Panc1 (cell line): ENCODE results near the gene RNU1-2. TPM values are rescaled to one million over a fixed set of nuclear protein-coding genes. Genes with fewer than 3 reads are reported as not detected.
"Not testable (repeated sequence)": the region's sequence is repeated elsewhere in the genome, so short reads cannot be mapped to it uniquely, and the experiment has no call there.

Experiments used
- ATAC-seq: fragments of 200-7000 bp; cut with Tn5 transposase; 2 replicates; pipeline ENCODE4 v1.9.1; 2020; ENCODE audit warnings: mild to moderate bottlenecking, moderate library complexity
- BruUV-seq: library from RNA; stranded (reverse); fragments of 400-500 nt; replicated peaks from 2 replicates; lab custom pipeline; 2021; lab: Mats Ljungman, UMichigan
- CTCF ChIA-PET: fragments of 300-600 bp; sonication (Branson Sonifier 250); formaldehyde crosslinking; loops from one replicate; lab custom pipeline; 2022; ENCODE audit warnings: antibody characterized with exemption; lab: Charles Lee
- POLR2A ChIA-PET: fragments of 300-600 bp; sonication (Branson Sonifier 250); formaldehyde crosslinking; loops from one replicate; lab custom pipeline; 2022; ENCODE audit warnings: antibody characterized with exemption; lab: Charles Lee
- DNase-seq: peaks from one replicate; pipeline ENCODE4 v3.0.0-alpha.2; 2010; ENCODE audit warnings: low read depth, low spot score
- H3K27ac ChIP-seq: 2 replicates; pipeline ENCODE4 v1.5.1; 2011; ENCODE audit warnings: mild to moderate bottlenecking, low read length, inconsistent platforms
- H3K27me3 ChIP-seq: fragments of 200-500 bp; sonication (Bioruptor generic); 2 replicates; pipeline ENCODE4 v1.6.0; 2014; ENCODE audit warnings: low read length, inconsistent platforms; ENCODE audit not compliant: control insufficient read depth, insufficient read depth
- H3K36me3 ChIP-seq: fragments of 200-500 bp; sonication (Bioruptor generic); 2 replicates; pipeline ENCODE4 v1.5.1; 2014; ENCODE audit warnings: inconsistent platforms, mild to moderate bottlenecking, low read length, moderate library complexity; ENCODE audit not compliant: control insufficient read depth, insufficient read depth
- H3K4me1 ChIP-seq: 2 replicates; pipeline ENCODE4 v1.5.1; 2011; ENCODE audit warnings: inconsistent platforms, mild to moderate bottlenecking, low read length, moderate library complexity; ENCODE audit not compliant: control insufficient read depth, insufficient read depth
- H3K4me3 ChIP-seq, 2 experiments: 2 replicates each; pipeline ENCODE4 v1.5.1; 2011 to 2012; ENCODE audit warnings: low read depth in 2 of 2, low read length in 2 of 2, mild to moderate bottlenecking in 2 of 2, inconsistent platforms in 1 of 2, moderate library complexity in 1 of 2
- H3K9me3 ChIP-seq: fragments of 200-500 bp; sonication (Bioruptor generic); 2 replicates; pipeline ENCODE4 v1.5.1; 2014; ENCODE audit warnings: low read depth, mild to moderate bottlenecking, inconsistent platforms, low read length, moderate library complexity; ENCODE audit not compliant: control insufficient read depth, insufficient read depth
- in situ Hi-C: cut with HindIII; loops from 2 replicates; pipeline ENCODE4 v1.10.0; 2016; ENCODE audit warnings: low sequenced_read_pairs, low pct_unique_long_range_greater_than_20kb
- intact Hi-C: fragments of 100-400 bp; cut with micrococcal nuclease; formaldehyde crosslinking; loops from one replicate; pipeline ENCODE4 v1.10.0; 2022; ENCODE audit not compliant: unreplicated experiment
- total RNA-seq: library from RNA; stranded (reverse); gene quantifications from one replicate; pipeline ENCODE4 v1.2.1, GENCODE V29; 2021; ENCODE audit not compliant: unreplicated experiment

The RNU1-2 gene
- total RNA-seq, 1 experiment from 2014 or later, result 1,290 TPM

DNA sequence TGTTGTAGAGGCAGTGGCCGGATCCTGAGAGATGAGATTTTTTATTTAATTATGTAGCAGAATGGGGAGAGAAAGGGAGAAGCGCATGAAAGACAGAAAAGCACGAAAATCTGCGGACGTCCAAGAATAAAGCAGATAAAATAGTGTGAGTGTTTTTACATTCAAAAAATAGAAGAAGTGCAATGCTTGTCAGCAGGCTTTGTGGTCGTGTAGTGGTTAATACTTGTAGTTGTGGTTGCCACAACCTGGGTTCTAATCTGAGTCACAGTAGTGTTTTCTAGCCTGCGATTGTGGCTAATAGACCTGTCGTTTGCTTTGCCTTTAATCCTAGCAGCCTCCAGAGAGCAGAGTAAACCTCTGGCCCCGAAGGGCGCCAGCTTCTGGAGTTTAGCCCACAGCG is 32.8 kb upstream of the RNU1-2 start:
- H3K9me3 ChIP-seq, H3K27me3 ChIP-seq, H3K4me1 ChIP-seq, H3K27ac ChIP-seq, H3K4me3 ChIP-seq, CTCF ChIA-PET, BruUV-seq, H3K36me3 ChIP-seq, in situ Hi-C loops, intact Hi-C loops, POLR2A ChIA-PET, ATAC-seq, DNase-seq: not testable (repeated sequence)

DNA sequence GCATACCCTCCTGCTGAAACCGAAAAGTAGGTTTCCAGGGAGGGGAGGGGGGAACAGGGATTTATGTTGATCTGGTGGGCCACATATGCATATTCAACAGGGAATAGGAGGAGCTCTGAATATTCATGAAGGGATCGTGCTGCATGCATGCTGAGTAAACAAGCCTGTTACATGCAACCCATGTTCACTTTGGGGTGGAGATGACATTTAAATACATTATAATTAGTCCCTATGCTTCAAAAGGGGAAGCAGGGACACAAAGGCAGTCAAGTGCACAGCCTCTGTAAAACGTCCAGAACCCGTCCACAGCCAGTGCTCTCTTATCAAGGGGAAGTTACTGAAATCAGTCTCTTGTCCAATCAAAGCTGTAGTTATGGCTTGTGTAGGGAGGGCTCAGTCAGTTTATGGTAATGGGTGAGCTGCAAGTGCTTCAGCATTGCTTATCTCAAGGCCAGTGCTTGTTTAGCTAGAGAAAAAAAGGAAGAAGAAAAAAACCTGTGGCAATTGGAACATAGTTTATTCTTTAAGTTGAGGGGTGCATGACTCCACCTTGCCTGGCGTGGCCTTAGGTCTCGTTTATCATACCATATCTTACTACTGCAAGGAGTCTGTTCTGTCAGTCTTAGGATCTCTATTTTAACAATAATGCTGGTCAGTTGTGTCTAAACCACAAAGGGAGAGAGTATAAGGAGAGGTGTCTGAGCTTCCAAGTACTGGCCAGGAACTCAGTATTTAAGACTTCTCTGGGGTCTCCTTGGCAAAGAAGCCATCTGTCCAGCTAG is 28.7 kb upstream of the RNU1-2 start:
- in situ Hi-C loops, H3K36me3 ChIP-seq, POLR2A ChIA-PET, ATAC-seq, BruUV-seq, DNase-seq, H3K4me3 ChIP-seq, H3K27me3 ChIP-seq, intact Hi-C loops, H3K9me3 ChIP-seq, H3K27ac ChIP-seq, H3K4me1 ChIP-seq, CTCF ChIA-PET: not testable (repeated sequence)

DNA sequence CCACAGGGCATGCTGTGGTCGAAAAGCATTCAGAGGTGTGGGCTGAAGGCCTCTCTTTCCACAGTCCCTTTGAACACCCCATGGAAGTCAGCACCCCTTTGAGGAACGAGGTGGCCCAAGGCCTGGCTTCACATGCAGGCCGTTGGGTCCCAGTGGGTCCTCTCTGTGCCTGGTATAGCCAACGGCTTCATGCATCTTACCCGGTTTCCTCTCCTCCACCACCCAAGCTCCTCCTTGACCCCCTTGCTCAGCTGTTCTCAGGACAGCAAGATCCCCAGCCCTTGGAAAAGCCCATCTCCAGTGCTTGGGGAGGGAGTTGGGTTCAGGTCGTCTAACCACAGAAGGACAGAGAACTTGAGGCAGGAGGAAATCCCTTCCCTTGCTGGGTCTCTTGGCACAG is 27.0 kb upstream of the RNU1-2 start:
- ATAC-seq, POLR2A ChIA-PET, CTCF ChIA-PET, H3K4me3 ChIP-seq, H3K9me3 ChIP-seq, in situ Hi-C loops, BruUV-seq, H3K27me3 ChIP-seq, H3K4me1 ChIP-seq, H3K27ac ChIP-seq, DNase-seq, intact Hi-C loops, H3K36me3 ChIP-seq: not testable (repeated sequence)

DNA sequence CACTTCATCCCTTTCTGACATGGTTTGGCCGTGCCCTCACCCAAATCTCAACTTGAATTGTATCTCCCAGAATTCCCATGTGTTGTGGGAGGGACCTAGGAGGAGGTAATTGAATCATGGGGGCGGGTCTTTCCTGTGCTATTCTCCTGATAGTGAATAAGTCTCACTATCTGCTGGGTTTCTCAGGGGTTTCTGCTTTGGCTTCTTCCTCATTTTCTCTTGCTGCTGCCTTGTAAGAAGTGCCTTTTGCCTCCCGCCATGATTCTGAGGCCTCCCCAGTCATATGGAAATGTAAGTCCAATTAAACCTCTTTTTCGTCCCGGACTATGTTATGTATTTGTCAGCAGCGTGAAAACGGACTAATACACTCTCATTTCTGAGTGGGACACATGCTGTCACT is 25.8 kb upstream of the RNU1-2 start:
- H3K36me3 ChIP-seq, in situ Hi-C loops, H3K4me3 ChIP-seq, H3K27me3 ChIP-seq, H3K4me1 ChIP-seq, DNase-seq, ATAC-seq, CTCF ChIA-PET, POLR2A ChIA-PET, BruUV-seq, intact Hi-C loops, H3K27ac ChIP-seq, H3K9me3 ChIP-seq: not testable (repeated sequence)

DNA sequence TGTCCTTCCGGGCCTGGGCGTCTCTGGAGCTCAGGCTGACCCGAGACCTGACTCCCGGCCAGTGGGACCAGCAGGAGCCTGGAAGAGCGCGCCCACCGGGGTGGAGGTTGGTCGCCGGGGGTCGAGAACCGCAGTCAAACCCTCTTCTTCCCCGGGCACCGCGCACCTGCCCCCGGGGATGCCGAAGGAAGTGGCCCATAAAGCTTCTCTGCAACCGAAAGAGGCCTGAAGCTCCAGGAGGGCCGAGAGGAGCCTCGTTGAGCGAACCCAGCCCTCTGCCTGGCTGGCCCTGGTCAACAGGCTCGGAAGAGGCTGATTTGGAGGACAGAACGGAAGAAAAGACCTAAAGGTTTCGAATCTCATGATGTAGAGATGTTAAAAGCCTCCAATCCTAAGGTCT is 24.6 kb upstream of the RNU1-2 start:
- intact Hi-C loops, POLR2A ChIA-PET, H3K9me3 ChIP-seq, H3K36me3 ChIP-seq, H3K4me3 ChIP-seq, DNase-seq, H3K27ac ChIP-seq, in situ Hi-C loops, CTCF ChIA-PET, BruUV-seq, H3K4me1 ChIP-seq, H3K27me3 ChIP-seq, ATAC-seq: not testable (repeated sequence)

DNA sequence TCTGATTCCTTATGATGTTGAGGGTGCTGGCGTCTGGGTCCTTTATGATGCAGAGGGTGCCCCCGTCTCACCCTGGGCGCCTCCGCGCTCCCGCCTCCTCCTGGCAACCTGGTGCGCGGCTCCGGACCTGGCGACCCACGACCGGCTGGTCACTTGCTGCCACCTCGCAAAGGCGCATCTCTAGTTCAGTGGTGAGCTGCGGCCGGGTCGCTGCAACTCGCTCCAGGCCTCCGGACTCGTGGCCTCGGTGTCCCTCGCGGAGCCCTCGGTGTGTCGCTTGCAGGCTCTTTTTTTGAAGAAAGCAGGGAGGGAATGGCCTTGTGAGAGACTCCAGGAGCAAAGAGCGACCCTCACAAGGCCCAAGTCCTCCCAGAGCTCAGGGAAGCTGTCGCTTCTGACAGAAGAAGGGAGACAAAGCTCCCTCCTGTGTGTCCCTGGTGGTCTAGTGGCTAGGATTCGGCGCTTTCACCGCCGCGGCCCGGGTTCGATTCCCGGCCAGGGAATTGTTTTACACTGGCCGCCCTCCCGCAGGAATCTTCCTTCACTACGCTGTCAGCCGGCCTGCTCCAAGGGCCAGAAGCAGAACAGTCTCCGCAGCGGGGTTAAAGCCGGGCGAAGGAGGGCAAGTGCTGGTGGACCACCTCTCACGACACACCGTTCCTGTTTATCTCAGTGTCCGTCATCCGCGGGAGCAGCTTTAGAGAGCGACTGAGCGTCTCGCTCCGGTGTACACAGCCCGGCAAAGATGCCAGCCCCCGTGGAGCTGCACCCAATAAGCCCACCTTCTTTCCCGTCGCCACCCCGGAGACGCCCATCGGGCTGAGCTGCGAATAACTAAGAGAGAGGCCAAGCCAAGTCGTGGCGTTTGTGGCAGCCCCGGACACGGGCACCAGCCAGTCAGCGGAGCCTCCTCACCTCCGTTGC is 23.4 kb upstream of the RNU1-2 start:
- H3K36me3 ChIP-seq, H3K9me3 ChIP-seq, intact Hi-C loops, H3K27me3 ChIP-seq, in situ Hi-C loops, H3K27ac ChIP-seq, H3K4me1 ChIP-seq, POLR2A ChIA-PET, CTCF ChIA-PET: not testable (repeated sequence)
- ATAC-seq, result peak; percentile 98
- TSS peak; percentile 100 for BruUV-seq
- peak; percentile 97 for DNase-seq
- H3K4me3 ChIP-seq, result peak overlapping the region; percentile 14 to 28; a peak in 3 of 4 replicates
